Spinal cord (tissue), 10 donors: ENCODE data around the gene AKAP13. TPM values are rescaled to one million over a fixed set of nuclear protein-coding genes. Genes with fewer than 3 reads are reported as not detected.

Source experiments
- DNase-seq, 6 donors: peaks; one replicate each; pipeline versions ENCODE4 v3.0.0 to v3.0.0-alpha.2; 2013 to 2015; ENCODE audit warnings: low spot score in 6 of 6, low read depth in 4 of 6
- H3K27ac ChIP-seq: one replicate; pipeline ENCODE4 v1.5.1; 2013; ENCODE audit warnings: low read depth, low read length, control low read depth
- H3K27me3 ChIP-seq: one replicate; pipeline ENCODE4 v1.6.1; 2013; ENCODE audit warnings: low read length; ENCODE audit not compliant: control insufficient read depth, insufficient read depth
- H3K36me3 ChIP-seq: one replicate; pipeline ENCODE4 v1.6.1; 2013; ENCODE audit warnings: low read length; ENCODE audit not compliant: control insufficient read depth, insufficient read depth
- H3K4me1 ChIP-seq: one replicate; pipeline ENCODE4 v1.6.1; 2013; ENCODE audit warnings: low read length; ENCODE audit not compliant: control insufficient read depth, insufficient read depth
- H3K4me3 ChIP-seq: one replicate; pipeline ENCODE4 v1.5.1; 2013; ENCODE audit warnings: low read depth, low read length, control low read depth
- H3K9me3 ChIP-seq: one replicate; pipeline ENCODE4 v1.6.1; 2013; ENCODE audit warnings: low read length; ENCODE audit not compliant: control insufficient read depth, insufficient read depth
- WGBS: methylation state at CpG from one replicate; pipeline ENCODE4 v1.1.5; 2013; ENCODE audit warnings: missing lambda C conversion rate; ENCODE audit not compliant: insufficient coverage; 5-methylcytosine and 5-hydroxymethylcytosine counted together
- polyA plus RNA-seq, 2 donors: library from polyadenylated mRNA; unstranded; fragments of 120-200 nt; gene quantifications; one replicate each; pipeline ENCODE4 v1.2.1, GENCODE V29; 2013; ENCODE audit not compliant: insufficient read length in 2 of 2
- total RNA-seq, 2 donors: library from RNA; depleted of rRNA in 1 of 2; stranded (reverse); fragments of 120-200 nt in 1 of 2; fragments of >200 nt in 1 of 2; gene quantifications; one replicate each; pipeline versions ENCODE4 v1.2.3 to v1.2.4, GENCODE V29; 2013 to 2014
- donor health status: healthy.

AKAP13 gene
- total and polyA plus RNA-seq, 4 donors: 52.5 to 114 (median 89.2) TPM

- no peak overlapping the region for H3K4me3 ChIP-seq
- H3K27ac ChIP-seq: no peak overlapping the region
- no peaks in the 10 kb centered on the region for H3K36me3 ChIP-seq
- no peak for DNase-seq
- H3K4me1 ChIP-seq: no peaks in the 10 kb centered on the region
- H3K27me3 ChIP-seq: no peaks in the 10 kb centered on the region
- H3K9me3 ChIP-seq: no peaks in the 10 kb centered on the region
- no CpG with 5 or more reads among the region's 3 CpGs for WGBS
Observed at GRCh38 chr15:85563328-85563727, 182.9 kb downstream of the AKAP13 start.

DNA sequence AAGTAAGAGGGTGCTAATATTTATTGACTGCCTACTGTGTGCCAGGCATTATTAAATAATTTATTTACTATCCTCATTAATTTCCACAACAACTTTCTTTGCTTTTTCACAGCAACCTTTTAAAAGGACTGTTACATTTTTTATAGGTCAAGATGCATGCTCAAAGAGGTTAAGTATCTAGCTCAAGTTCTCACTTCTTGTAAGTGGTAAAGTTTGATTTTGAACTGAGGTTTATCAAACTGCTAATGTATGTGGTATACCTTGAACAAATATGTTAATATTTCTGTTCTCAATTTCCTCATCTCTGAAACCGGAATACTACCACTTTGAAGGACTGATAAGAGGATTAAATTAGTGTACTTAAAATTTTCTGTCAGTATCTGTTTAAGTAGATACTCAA is 183.3 kb downstream of the AKAP13 start:
- no peak overlapping the region for H3K27ac ChIP-seq
- H3K4me3 ChIP-seq: no peak overlapping the region
- no CpG with 5 or more reads among the region's 1 CpG for WGBS
- no peaks in the 10 kb centered on the region for H3K9me3 ChIP-seq
- no peaks in the 10 kb centered on the region for H3K27me3 ChIP-seq
- H3K4me1 ChIP-seq: no peaks in the 10 kb centered on the region
- H3K36me3 ChIP-seq: no peaks in the 10 kb centered on the region
- DNase-seq: no peak

GRCh38 chr15:85564686-85565085 is 184.3 kb downstream of the AKAP13 start:
- Histone ChIP-seq H3K4me3 (no peak overlapping the region), H3K36me3 (no peaks in the 10 kb centered on the region)
- 20% methylated on average over 2 of the region's 2 CpGs for WGBS

GRCh38 chr15:85568261-85568808 is 187.9 kb downstream of the AKAP13 start:
- H3K9me3 ChIP-seq: no peaks in the 10 kb centered on the region
- no peak overlapping the region for H3K27ac ChIP-seq
- H3K27me3 ChIP-seq: no peaks in the 10 kb centered on the region
- H3K4me1 ChIP-seq: no peaks in the 10 kb centered on the region
- H3K4me3 ChIP-seq: no peak overlapping the region
- no peak for DNase-seq
- no peaks in the 10 kb centered on the region for H3K36me3 ChIP-seq
- 97% methylated on average over 4 of the region's 7 CpGs for WGBS

More at GRCh38 chr15:85564686-85565085, 184.3 kb downstream of the AKAP13 start:
- H3K9me3 ChIP-seq: no peaks in the 10 kb centered on the region
- DNase-seq: peak in 1 of 6 donors; percentile 28
- H3K27me3 ChIP-seq: no peaks in the 10 kb centered on the region
- no peaks in the 10 kb centered on the region for H3K4me1 ChIP-seq
- H3K27ac ChIP-seq: no peak overlapping the region

GRCh38 chr15:85570336-85570735 is 189.9 kb downstream of the AKAP13 start:
- Histone ChIP-seq H3K36me3 (no peaks in the 10 kb centered on the region), H3K4me3 (no peak overlapping the region), H3K27me3 (no peaks in the 10 kb centered on the region), H3K27ac (no peak overlapping the region), H3K4me1 (no peaks in the 10 kb centered on the region), H3K9me3 (no peaks in the 10 kb centered on the region)
- WGBS: 89% methylated on average over 8 of the region's 8 CpGs
- DNase-seq: no peak

DNA sequence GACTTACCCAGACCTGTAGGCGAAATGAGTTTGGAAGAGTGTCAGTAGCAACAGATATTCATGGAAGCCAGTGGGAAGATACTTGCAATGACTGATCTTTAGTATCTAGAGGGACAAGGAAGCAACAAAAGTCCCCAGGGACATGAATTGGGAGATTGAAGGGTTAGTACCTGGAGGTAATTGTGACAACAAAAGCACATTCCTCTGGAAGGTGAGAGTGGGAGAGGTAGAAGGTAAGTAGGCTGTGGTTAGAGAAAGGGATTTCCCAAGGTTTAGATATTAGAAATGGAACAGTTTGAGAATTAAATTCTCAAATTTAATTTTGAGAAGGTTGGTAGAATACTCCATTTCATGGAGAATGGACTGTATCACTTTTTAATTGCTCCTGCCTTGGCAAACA is 191.4 kb downstream of the AKAP13 start:
- DNase-seq: no peak
- H3K4me1 ChIP-seq: no peaks in the 10 kb centered on the region
- H3K27me3 ChIP-seq: no peaks in the 10 kb centered on the region
- H3K27ac ChIP-seq: no peak overlapping the region
- WGBS: no CpG with 5 or more reads among the region's 1 CpG
- no peaks in the 10 kb centered on the region for H3K36me3 ChIP-seq
- H3K9me3 ChIP-seq: no peaks in the 10 kb centered on the region
- no peak overlapping the region for H3K4me3 ChIP-seq

- WGBS: no CpG with 5 or more reads among the region's 3 CpGs
- H3K9me3 ChIP-seq: no peaks in the 10 kb centered on the region
- DNase-seq: no peak
Observed at GRCh38 chr15:85576392-85576791, 196.0 kb downstream of the AKAP13 start.

DNA sequence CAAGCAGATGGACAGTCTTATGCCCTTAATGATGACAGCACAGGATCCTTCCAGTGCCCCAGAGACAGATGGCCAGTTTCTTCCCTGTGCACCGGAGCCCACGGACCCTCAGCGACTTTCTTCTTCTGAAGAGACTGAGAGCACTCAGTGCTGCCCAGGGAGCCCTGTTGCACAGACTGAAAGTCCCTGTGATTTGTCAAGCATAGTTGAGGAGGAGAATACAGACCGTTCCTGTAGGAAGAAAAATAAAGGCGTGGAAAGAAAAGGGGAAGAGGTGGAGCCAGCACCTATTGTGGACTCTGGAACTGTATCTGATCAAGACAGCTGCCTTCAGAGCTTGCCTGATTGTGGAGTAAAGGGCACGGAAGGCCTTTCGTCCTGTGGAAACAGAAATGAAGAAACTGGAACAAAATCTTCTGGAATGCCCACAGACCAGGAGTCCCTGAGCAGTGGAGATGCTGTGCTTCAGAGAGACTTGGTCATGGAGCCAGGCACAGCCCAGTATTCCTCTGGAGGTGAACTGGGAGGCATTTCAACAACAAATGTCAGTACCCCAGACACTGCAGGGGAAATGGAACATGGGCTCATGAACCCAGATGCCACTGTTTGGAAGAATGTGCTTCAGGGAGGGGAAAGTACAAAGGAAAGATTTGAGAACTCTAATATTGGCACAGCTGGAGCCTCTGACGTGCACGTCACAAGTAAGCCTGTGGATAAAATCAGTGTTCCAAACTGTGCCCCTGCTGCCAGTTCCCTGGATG is 198.7 kb downstream of the AKAP13 start:
- DNase-seq: peak in 1 of 6 donors; percentile 42
- 60% methylated on average over 9 of the region's 9 CpGs for WGBS
- Histone ChIP-seq H3K27ac (peak overlapping the region; percentile 43), H3K27me3 (no peaks in the 10 kb centered on the region), H3K4me3 (no peak overlapping the region), H3K9me3 (no peaks in the 10 kb centered on the region), H3K36me3 (peaks cover 6% of the 10 kb centered on the region), H3K4me1 (peaks cover 8% of the 10 kb centered on the region)

More at GRCh38 chr15:85576392-85576791, 196.0 kb downstream of the AKAP13 start:
- Histone ChIP-seq H3K27ac (no peak overlapping the region), H3K36me3 (peaks cover 3% of the 10 kb centered on the region), H3K27me3 (no peaks in the 10 kb centered on the region), H3K4me3 (no peak overlapping the region), H3K4me1 (no peaks in the 10 kb centered on the region)

- DNase-seq: peak in 1 of 6 donors; percentile 23
- 81% methylated on average over 7 of the region's 14 CpGs for WGBS
- Histone ChIP-seq H3K27ac (no peak overlapping the region), H3K4me1 (peaks cover 8% of the 10 kb centered on the region), H3K27me3 (no peaks in the 10 kb centered on the region), H3K36me3 (peaks cover 6% of the 10 kb centered on the region), H3K9me3 (no peaks in the 10 kb centered on the region), H3K4me3 (no peak overlapping the region)
Observed at GRCh38 chr15:85579957-85580694, 199.7 kb downstream of the AKAP13 start.
